ENCODE data around the gene RBM8A.

Gene RBM8A

DNA sequence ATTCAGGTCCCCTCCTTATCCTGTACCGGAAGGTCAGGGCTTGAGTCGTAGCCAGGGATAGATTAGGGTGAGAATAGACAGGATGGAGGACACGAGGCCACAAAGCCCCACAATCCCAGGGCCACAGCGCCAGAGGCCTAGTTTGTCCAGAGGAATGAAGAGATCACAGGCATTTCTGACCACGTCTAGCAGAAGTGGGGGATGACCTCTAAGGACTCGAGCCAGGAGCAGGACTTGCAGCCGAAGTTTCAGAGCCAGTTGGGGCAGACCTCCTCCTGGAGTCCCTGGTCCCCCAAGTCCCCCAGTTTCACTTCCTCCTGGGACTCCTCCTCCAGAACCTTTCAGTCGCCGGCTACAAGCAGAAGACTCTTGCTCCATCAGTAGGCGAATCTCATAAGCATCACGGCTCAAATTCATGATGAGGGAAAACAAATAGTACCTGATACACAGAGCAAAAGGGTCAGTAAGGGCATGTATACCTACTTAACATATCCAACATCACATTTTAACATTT lies 15.1 kb downstream of the RBM8A start:
- no peak for DNase-seq

DNA sequence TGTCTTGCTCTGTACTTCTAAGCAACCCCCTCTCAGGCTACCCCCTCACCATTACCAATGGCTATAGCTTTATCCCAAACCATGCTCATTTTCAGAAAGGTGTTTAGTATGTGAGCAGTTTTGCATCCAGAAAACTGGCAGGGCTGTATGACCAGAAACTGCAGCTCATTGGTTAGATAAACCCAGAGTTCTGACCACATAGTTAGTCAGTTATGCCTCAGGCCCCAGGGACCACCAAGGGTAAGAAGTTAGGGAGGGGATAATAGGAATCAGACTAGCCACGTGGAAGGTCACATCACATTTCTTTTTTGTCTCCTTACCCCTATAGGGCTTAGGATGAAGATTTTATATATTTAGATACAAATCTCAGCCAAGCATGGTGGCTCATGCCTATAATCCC lies 18.6 kb downstream of the RBM8A start:
- DNase-seq: no peak

DNA sequence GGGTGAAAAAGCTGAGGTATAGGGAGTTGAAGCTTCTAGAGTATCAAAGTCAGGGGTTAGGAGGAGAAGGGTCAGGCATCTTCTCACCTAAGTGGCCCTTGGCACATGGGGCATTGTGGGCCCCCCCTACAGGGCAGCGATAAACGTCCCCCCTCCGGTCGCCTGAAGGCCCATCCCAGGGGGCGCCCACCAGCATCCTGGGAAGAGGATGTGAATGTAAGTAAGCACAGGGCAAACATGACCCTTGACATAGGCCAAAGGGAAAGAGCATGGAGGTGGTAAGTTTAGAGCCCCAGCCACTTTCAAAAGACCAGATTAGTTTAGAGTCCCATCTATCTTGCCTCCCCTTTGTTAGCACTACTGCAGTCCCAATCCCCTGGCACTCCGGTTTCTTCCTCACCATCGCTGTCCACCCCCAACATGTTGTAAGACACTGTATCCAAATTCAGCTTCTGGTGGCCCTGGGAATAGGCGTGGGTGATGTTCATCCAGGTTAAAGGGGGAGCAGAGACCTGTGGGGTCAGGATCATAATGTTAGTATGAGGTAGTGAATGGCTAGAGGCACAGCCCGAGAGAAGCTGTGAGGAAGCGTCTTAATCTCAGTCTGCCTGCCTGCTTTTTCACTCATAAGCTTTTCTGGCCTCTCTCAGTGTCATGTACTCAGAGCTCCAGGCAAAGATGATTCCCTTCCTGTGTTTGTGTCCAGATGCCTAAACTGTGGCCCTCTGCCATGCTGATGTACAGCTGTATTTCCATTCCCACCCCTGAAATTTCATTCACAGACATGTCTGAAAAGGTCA lies 20.1 kb downstream of the RBM8A start:
- DNase-seq: no peak

DNA sequence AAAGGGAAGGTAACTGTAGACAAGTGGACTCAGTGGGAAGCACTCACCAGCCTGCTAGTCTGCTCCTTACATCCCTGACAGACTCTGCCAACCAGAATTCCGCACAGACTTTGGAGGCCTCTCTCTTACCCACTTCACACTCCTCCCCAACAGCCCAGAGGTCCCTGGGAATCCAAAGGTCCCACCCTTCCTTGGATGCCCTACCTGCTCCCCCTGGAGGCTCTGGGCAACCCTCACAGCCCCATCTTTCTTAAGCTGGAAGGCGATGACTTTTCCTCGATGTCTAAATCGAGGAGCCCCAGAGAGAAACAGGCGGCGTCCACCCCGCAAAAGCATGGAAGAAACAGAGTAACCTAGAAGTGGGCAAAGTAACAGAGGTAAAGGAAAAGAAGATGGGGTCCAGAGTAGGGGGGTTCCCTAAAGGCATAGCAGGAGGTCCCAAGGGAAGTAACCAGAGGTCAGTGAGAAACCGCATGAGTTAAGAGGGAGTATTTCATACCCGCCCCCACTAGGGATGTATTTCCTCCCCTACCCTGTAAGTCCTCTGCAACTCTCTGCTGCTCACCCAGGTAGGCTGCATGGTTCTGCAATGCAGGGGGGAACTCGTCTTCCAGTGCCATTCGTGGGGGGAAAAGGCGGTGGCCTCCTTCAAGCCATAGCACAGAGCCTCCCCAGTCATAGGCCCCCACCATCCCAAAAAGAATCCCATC lies 25.8 kb downstream of the RBM8A start:
- DNase-seq: no peak

DNA sequence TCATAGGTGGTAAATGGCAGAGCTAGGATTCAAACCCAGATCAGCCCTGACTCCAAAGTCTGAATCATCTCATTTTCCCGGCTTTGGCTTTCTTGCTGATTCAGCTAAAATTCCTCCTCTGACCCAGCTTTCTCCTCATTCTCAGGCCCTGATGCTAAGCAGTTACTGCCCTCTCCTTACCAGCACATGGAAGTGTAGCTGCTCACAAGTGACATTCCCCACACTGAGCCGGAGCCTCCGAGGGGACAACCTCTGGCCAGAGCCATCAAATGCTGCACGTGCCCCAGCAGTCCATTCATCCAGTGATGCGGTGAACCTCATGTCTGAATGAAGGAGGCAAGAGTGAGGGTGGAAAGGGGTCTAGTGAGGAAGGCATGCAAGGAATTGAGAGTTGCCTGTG lies 28.5 kb downstream of the RBM8A start:
- no peak for DNase-seq

DNA sequence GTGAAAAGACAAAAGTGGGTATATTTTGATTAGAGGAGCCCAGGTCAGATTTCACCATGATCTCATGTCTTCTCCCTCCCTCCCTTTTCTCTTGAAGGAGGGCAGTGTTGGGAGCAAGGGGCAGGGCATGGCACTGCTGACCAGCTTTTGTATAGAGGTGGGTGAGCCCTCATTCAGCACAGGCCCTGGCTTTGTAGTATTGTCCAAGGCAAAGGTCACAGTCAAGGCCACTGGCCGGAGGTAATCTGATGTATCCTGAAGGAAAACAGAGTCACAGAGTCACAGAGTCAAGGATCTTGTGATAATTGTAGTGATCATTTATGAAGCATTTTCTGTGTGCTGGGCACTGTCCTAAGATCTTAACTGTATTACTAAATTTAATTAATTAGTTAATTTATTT lies 29.3 kb downstream of the RBM8A start:
- no peak for DNase-seq

DNA sequence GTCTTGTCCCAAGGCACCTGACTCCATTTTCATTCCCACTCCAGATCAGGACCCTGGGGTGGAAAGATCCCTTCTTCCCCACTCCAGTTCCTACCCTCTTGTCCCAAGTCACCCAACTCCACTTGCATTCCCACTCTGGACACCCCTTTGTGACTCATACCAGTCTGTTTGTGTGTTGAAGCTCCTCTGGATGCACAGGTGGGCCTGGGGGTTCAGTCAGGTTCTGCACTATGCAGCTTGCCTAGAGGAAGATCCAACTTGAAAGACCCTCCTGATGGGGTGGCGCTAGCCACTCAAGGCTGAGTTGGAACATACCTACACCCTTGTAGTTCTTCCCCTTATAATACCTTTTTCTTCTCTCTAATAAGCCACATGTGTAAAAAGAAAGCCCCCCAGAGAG lies 31.8 kb downstream of the RBM8A start:
- no peak for DNase-seq

DNA sequence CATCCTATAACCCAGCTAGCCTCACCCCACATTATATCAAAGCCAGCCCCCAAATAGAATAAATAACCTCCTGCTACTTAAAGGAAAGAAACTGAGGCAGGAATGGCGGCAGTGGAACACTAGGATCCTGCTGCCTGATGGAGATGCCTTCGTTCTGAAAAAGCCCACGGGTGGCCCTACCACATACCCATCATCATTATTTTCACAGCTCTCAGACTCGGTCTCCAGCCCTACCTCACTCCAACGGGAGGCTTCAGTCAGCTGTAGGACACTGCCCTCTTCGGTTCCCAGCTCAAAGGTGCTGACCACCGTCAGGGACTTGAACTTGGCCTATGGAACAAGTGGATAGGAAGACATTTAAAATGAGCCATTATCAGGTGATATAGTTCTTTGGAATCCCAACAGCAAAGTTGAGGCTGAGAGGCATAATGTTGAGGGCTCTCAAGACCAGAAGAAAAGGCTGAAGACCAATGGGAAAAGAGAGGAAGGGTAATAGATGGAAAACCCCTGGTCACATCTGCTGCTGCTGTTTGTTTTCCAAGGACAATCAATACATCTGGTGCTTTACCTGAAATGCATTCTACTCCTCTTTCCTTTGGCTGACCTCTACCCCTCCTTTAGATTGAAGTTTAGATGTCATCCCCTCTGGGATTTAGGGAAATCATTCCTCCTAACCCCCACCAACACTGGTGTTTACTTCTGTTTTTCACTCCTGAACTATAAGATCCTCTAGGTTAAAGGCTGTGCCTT lies 33.8 kb downstream of the RBM8A start:
- no peak for DNase-seq

DNA sequence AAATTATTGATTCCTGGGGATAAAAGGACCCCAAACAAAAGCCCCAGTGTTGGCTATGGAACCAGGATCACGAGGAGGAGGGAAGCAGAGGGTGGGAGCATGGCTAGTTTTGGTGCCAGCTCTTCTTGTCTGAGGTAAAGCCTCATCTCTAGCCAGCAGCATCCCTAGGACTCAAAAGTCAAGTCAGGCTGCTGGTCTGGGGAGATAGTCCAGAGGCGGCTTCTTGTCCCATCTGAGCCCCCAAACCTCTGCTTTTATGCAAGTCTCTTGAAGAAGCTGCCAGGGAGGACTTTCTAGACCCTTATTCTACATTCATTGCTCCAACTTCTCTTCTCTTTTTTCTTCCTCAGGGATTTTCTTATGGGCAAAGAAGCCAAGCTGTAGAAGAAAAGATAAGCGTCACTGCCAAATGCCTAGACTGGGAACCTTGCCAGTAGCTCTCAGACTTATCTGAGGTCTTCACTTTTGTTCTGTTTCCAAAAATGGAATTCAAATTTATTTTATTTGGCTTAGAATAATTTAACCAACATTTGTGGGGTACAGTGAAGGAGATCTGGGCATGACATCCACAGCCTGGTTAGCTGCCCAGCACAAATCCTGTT lies 34.7 kb downstream of the RBM8A start:
- no peak for DNase-seq

DNA sequence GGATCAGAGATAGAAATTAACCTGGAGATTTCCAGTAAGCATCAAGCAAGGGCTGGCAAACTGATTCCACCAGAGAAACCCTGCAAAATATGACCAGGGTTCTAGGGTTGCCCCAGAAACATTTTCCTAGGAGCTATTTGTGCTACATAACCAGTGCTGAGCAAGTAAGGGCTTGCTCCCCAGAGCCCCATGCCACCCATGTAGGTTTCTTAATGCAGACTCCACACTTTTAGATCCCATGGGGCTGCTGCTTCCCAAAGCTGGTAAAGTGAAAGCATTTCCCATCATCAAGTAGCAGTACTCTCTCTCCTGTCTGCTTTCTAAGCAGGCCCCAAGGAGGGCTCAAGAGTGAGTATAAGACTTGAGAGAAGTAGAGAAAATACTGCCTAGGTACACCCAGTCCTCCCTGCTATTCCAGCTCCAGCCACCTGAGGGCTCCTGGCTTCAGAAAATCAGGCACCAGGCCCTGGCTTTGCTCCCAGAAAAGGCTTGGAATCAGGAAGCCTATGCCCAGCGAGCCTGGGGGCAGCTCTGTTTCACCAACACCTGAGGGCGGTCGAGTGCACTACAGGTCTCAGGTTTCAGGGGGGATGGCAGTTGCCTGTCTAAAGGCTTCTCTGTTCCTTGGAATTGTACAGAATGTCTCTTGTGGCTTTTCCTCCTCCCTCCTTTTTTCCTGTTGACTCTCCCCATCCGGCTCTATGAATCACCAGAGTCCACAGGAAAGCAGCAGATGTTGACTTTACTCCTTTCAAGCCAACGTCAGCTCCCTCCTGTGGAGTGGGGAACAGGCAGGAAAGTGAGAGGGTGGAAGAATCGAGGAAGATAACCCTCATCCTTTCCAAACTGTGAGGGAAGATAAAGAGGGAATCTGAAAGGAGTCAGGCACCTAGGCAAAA lies 35.4 kb downstream of the RBM8A start:
- DNase-seq: peak; percentile 99

DNA sequence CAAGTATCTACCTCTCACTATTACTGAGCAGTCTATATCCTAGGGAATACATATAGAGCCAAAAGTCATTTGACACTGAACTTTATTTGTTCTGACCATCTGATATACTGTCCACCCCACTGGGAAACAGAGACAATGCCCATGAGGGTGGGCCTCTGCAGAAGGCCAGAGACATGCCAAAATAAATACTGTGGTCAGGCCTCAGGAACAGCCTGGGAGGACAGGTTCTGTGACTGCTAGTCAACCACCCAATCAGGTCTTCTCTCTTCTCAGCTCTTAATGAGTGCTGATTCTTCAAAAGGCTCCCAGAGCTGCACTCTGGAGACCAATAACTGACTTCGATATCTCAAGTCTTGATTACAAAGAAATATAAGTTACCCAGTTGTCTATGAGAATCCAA lies 36.1 kb downstream of the RBM8A start:
- DNase-seq: no peak

DNA sequence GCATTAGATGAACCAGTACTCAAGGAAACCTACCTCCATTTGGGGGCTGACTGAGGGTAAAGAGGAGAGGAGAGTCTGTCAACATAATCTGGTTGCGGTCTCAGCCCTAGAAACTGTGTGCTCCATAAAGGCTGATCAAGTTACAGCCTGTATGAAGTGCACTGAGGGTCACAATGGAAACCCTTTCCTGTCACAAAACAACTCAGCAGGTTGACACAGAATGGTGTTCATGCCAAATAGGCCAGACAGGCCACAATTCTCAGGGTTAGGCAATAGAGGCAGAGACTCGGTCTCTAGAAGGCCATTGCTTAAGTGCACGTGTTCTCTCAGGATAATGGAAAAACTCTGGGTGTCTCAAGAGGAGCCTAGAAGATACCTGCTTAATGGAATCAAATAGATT lies 37.6 kb downstream of the RBM8A start:
- peak; percentile 15 for DNase-seq

DNA sequence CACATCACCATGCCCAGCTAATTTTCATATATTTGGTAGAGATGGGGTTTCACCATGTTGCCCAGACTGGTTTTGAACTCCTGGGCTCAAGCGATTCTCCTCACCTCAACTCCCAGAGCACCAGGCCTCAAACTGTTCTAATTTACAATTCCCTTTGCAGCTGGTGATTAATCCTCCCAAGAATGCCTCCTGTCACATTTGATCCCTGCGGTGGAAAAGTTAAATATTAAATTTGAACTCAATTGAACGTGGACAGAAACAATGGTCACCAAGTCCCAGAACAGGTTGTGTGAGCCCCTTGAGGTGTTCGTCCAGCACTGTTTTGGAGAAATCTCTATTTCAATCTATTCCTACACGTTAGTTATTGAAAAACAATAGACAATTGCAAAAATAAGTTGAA lies 39.7 kb downstream of the RBM8A start:
- DNase-seq: no peak

DNA sequence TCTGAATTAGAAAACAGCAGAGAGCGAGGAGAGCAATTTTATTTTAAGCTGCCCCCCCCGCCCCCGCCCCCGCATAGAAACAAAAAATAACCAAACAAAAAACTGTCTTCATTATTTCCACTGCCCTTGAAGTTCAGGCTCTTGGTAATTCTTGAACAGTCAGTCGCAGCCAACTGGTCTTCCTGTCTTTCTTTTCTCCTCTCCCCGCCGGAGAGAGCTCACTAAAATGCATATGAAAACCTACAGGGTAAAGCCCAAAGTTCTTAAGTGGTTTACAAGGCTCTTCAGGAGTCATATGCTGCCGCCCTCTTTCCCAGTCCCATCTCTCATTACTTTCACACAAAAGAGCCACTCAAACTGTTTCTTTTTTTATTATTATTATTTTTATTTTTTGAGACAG lies 40.5 kb downstream of the RBM8A start:
- DNase-seq: no peak

DNA sequence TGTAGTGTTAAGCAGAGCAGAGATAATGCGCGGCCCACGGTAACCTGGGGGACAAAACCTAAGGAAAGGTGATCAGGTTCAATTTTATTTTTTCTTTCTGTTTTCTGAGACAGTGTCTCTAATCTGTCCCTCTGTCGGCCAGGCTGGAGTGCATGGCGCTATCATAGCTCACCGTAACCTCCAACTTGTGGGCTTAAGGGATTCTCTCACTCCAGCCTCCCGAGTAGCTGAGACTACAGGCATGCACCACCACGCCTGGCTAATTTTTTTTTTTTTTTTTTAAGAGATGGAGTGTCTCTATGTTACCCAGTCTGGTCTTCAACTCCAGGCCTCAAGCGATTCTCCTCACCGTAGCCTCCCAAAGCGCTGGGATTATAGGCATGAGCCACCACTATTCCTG lies 40.9 kb downstream of the RBM8A start:
- DNase-seq: no peak

DNA sequence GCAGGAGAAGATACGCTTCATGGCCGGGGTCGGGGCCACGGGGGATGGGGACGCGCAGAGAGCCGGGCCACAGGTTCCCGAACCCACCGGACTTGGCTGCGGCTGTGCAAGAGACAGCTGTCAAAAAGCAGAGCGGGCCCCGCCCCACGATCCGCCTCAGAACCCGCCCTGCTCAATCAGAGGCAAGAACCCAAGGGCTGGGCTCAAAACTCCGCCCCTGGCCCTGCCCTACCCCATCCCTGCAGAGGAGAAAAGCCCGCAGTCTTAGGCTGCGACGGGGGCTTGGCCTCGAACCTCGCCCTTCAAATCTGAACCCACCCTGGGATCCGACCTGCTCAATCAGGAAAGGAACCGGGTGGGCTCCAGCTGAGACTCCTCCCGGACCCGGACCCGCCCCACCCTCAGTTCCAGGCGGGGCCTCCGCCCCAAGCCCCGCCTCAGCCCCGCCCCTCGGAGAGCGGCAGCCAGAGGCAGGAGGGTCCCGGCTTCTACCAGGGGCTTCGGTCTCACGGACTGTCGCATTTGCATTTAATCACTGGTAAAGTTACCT lies 41.5 kb downstream of the RBM8A start, which contains the start of gene ANKRD35:
Gene ANKRD35 (minus strand): TSS at position 129 of the 550 bp plus-strand sequence. CDS start 108 bp downstream, at position 21.
- DNase-seq: peak; percentile 73

DNA sequence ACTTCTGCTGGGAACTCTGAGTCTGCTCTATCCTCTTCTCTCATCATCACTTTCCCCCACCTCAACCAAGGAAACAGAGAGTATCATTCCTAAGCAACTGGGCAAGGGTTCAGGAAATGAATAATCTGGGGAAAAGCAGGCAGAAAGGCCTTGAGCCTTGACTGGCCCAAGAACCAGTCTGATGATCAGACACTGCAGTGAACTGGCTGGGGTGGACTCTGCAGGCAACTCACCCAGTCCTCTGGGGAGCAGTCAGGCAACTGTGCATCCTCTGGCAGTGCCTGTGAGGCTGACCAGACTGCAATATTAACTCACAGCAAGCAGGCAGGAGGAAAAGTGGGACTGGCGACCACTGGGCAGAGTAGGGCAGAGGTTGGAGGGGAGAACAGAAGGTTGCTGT lies 42.6 kb downstream of the RBM8A start:
- DNase-seq: no peak

DNA sequence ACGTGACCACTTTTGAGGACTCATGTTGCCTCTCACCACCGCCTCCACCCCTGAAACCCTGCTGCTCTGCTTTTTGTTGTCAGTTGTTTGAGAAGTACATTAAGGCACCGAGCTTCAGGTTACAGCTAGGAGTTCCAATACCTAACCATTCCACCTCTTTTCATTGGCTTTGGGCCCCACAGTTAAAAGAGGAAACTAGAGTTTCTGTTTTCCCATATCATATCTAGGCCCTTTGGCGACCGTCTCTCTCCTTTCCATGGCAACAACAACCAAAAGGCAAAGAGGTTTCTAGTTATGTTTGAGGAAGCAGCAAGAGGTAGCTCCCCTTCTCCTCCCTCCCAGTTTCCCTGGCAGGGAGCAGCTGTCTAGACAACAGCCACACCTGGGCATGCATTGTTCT lies 47.5 kb downstream of the RBM8A start:
- peak; percentile 40 for DNase-seq

DNA sequence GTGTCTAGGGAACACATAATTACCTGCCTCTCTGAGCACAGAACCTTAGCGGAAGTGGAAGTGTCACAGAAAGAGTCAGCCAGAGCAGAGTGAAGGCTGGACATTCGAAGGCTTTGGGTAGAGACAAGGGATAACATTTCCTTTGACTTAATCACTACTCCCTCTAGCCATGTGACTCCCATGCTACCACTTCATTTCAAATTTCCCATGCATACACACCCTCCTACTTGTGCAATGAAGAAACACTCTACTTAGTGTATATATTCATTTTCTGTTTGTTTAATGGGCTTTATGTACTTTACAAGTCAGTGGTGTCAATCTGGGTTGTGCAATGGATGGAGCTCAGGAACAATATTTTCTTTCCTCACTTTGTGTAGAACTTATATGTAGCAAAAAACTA lies 48.6 kb downstream of the RBM8A start:
- no peak for DNase-seq

DNA sequence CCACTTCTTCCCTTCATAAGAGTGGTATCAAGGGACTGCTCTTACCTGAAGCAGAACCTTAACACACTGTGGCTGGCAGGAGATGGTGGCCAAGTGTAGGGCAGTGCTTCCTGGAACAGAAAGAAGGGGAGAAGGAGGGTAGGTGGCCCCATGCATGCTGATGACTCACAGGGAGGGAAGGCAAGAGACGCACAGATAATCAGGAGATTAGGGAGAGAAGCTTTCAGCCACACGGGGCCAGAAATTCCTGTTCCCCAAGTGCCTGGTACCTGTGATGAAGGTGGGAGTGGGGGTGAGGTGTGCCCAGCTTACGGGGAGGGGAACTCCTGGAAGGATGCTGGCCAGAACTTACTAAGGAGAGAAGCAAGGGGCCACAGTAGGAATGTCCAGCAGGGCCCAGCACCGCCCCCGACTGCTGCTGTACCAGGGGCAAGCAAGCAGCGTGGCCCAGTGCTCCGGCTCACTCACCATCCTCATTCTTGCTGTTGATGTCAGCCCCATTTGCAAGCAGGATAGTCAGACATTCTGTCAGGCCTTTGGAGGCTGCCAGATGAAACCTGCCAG lies 49.3 kb downstream of the RBM8A start:
- DNase-seq: no peak

DNA sequence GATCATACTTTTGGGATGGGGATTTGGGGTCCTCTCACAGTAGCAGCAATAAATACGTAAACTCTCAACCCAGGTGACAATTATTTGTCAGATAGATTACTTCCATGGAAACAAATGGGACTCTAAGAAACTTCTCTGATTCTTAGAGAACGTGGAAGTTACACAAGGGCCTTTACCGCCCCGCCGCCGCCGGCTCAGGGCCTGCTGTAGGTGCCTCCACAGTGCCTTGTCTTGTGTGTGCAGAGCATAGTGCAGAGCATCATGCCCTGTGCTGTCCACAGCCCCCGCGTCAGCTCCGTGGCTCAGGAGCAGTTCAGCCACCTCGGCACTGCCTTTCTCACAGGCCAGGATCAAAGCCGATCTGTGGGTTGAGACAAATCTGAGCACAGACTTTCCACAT lies 52.6 kb downstream of the RBM8A start:
- DNase-seq: no peak

All from SHP77 treated with DMSO at 0.1 percent for 48 hours (cell line).